Thymus (tissue), 11 donors: Measurements from ENCODE around the gene TTLL7. TPM values are rescaled to one million over a fixed set of nuclear protein-coding genes. Genes with fewer than 3 reads are reported as not detected.

Experiments
- DNase-seq, 9 donors: peaks; one replicate each; pipeline ENCODE4 v3.0.0-alpha.2; 2013; ENCODE audit warnings: low spot score in 9 of 9, low read depth in 6 of 9, missing footprints in 1 of 9
- H3K27ac ChIP-seq, 2 donors: one replicate each; pipeline ENCODE4 v1.5.1; 2013; ENCODE audit warnings: control low read depth in 1 of 2, low read depth in 1 of 2, low read length in 1 of 2, mild to moderate bottlenecking in 1 of 2, moderate library complexity in 1 of 2
- H3K27me3 ChIP-seq, 2 donors: one replicate each; pipeline ENCODE4 v1.5.1; 2013; ENCODE audit warnings: low read length in 1 of 2; ENCODE audit not compliant: control insufficient read depth in 2 of 2, insufficient read depth in 1 of 2
- H3K36me3 ChIP-seq, 2 donors: one replicate each; pipeline ENCODE4 v1.5.1; 2013; ENCODE audit warnings: low read length in 1 of 2, mild to moderate bottlenecking in 1 of 2, moderate library complexity in 1 of 2; ENCODE audit not compliant: control insufficient read depth in 2 of 2, insufficient read depth in 2 of 2
- H3K4me1 ChIP-seq, 2 donors: one replicate each; pipeline ENCODE4 v1.5.1; 2013; ENCODE audit warnings: low read length in 2 of 2; ENCODE audit not compliant: control insufficient read depth in 2 of 2, insufficient read depth in 2 of 2
- H3K4me3 ChIP-seq, 2 donors: one replicate each; pipeline ENCODE4 v1.5.1; 2013; ENCODE audit warnings: low read length in 2 of 2, control low read depth in 1 of 2, mild to moderate bottlenecking in 1 of 2
- H3K9me3 ChIP-seq, 2 donors: one replicate each; pipeline ENCODE4 v1.5.1; 2013; ENCODE audit warnings: low read length in 1 of 2, mild to moderate bottlenecking in 1 of 2; ENCODE audit not compliant: control insufficient read depth in 2 of 2, insufficient read depth in 1 of 2
- WGBS: extraction: QIAGEN DNeasy Blood & Tissue Kit; methylation state at CpG from one replicate; pipeline ENCODE4 v1.1.7; 2013; 5-methylcytosine and 5-hydroxymethylcytosine counted together
- polyA plus RNA-seq: library from polyadenylated mRNA; stranded (reverse); fragments of 200-250 nt; gene quantifications from one replicate; pipeline ENCODE4 v1.2.3, GENCODE V29; 2013
- total RNA-seq: library from RNA; stranded (reverse); fragments of 120-200 nt; gene quantifications from one replicate; pipeline ENCODE4 v1.2.4, GENCODE V29; 2013
- donor health status: healthy.

TTLL7 gene
- total and polyA plus RNA-seq, 2 donors, result 0.94 to 1.9 TPM

- no peak overlapping the region for H3K27ac ChIP-seq
- WGBS, result 95% methylated on average over 3 of the region's 3 CpGs
Measured at GRCh38 chr1:83887483-83887882, 111.4 kb downstream of the TTLL7 start.

DNA sequence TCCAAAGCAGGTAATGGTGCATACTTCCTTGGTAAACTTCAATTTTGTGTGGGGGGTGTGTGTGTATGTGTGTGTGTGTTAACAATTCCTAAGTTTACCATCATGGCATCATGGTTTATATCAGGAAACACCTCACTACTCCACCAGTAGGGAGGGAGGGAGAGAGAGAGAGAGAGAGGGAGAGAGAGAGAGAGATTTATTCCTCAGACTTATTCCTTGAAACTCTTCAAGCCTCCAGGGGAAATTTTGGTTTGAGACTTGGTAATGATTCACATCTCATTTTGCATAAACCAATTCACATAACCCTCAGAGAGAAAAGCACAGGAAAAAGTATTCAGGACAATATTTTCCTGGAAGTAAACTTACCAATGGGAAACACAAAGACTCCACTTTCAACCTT lies 115.0 kb downstream of the TTLL7 start:
- no peak overlapping the region for H3K27ac ChIP-seq
- H3K4me3 ChIP-seq, result no peak overlapping the region
- no peaks in the 10 kb centered on the region for H3K9me3 ChIP-seq
- no peaks in the 10 kb centered on the region for H3K4me1 ChIP-seq
- H3K36me3 ChIP-seq, result no peaks in the 10 kb centered on the region
- no peak for DNase-seq
- no peaks in the 10 kb centered on the region for H3K27me3 ChIP-seq

More at GRCh38 chr1:83887483-83887882, 111.4 kb downstream of the TTLL7 start:
- Histone ChIP-seq H3K4me1 (no peaks in the 10 kb centered on the region), H3K27me3 (no peaks in the 10 kb centered on the region), H3K36me3 (no peaks in the 10 kb centered on the region), H3K4me3 (no peak overlapping the region), H3K9me3 (no peaks in the 10 kb centered on the region)
- no peak for DNase-seq

DNA sequence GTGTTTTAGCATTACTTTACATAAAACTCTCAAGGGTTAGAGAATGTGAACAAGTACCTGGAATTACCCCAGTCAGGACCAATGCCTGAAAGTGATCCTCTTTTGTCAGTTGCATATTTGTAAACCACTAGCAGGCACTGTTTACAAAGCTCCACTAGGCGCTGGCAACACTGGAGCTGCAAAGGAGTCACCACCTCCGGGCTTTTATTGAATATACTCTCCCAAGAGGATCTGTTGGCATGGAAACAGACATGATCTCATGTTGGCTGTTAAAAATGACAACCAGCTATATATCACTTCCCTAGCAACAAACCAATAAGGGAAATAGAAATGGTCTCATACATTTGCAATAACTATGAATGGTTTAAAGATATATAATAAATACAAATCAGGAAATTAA lies 116.0 kb downstream of the TTLL7 start:
- Histone ChIP-seq H3K27ac (no peak overlapping the region), H3K36me3 (no peaks in the 10 kb centered on the region), H3K27me3 (no peaks in the 10 kb centered on the region), H3K9me3 (no peaks in the 10 kb centered on the region), H3K4me3 (no peak overlapping the region), H3K4me1 (no peaks in the 10 kb centered on the region)
- DNase-seq, result no peak
- 87% methylated on average over 2 of the region's 2 CpGs for WGBS

DNA sequence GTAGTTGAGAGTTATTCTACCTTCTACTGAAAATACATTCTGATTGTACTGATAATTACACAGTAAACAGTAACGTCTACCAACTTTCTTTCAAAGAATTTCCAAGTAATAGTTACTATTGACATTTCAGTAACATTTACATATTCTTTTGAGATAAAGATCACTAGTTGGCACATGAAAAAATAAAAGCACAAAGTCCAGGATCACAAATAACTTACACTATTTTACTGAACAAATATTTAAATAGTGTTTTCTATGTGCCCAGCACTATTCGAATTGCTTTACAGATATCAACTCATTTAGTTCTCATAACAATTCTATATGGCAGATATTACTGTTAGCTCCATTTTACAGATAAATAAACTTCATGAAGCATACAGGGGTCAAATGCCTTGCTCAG lies 126.4 kb downstream of the TTLL7 start:
- WGBS, result 97% methylated on average over 2 of the region's 2 CpGs
- Histone ChIP-seq H3K4me3 (no peak overlapping the region), H3K27ac (no peak overlapping the region), H3K9me3 (no peaks in the 10 kb centered on the region), H3K36me3 (no peaks in the 10 kb centered on the region), H3K27me3 (no peaks in the 10 kb centered on the region), H3K4me1 (no peaks in the 10 kb centered on the region)
- DNase-seq, result no peak

- Histone ChIP-seq H3K4me3 (no peak overlapping the region), H3K4me1 (peaks cover 0 to 7% of the 10 kb centered on the region in 2 donors), H3K36me3 (no peaks in the 10 kb centered on the region), H3K27ac (no peak overlapping the region), H3K9me3 (no peaks in the 10 kb centered on the region), H3K27me3 (no peaks in the 10 kb centered on the region)
- no peak for DNase-seq
- over 99% methylated on average over 2 of the region's 2 CpGs for WGBS
Measured at GRCh38 chr1:83864991-83865390, 133.9 kb downstream of the TTLL7 start.

GRCh38 chr1:83860490-83861221 lies 138.3 kb downstream of the TTLL7 start:
- Histone ChIP-seq H3K27ac (peak overlapping the region; percentile 64 to 69), H3K4me1 (peaks cover 0 to 11% of the 10 kb centered on the region in 2 donors), H3K9me3 (no peaks in the 10 kb centered on the region), H3K27me3 (no peaks in the 10 kb centered on the region), H3K4me3 (peak overlapping the region; percentile 64 to 84), H3K36me3 (no peaks in the 10 kb centered on the region)
- peak in 8 of 9 donors; percentile 47 to 86 (median 72) for DNase-seq
- WGBS, result 4% methylated on average over 54 of the region's 54 CpGs

DNA sequence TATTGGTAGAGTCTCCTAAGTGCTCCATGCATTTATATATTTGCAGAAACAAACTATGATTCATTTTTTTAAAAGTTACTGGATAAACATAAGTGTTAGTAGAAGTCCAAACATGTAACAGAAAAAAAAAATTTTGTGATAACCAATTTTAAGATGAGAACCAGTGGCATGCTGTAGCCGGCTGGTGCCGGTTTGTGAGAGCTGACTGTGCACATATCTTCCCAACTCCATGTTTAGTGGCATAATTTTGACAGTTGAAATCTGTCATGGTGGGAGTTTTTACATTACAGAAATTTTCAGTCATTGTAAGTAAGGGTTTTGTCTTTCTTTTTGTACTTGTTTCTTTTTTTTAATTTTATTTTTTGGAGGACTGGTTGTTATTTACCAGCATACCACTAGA lies 141.2 kb downstream of the TTLL7 start:
- Histone ChIP-seq H3K4me3 (no peak overlapping the region), H3K36me3 (no peaks in the 10 kb centered on the region), H3K9me3 (no peaks in the 10 kb centered on the region), H3K27me3 (no peaks in the 10 kb centered on the region), H3K27ac (no peak overlapping the region), H3K4me1 (peaks cover 0 to 11% of the 10 kb centered on the region in 2 donors)
- no peak for DNase-seq
- 96% methylated on average over 2 of the region's 2 CpGs for WGBS

DNA sequence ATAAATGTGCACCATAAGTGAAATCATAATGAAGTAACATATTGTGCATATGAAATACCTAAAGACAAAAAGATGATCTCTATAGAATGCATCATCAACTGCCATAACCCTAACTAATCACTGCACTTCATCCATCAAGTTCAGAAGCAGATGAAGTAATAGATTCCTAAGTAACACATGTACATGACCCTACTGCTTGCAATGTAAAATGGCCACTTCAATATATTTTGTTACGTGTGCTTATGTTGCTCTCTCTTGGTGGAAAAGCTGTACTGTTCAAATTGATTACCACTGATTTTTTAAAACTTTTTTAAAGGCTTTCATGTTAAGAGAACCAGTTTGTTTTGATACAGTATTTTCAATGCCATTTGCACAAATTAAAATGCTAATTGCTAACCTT lies 141.8 kb downstream of the TTLL7 start:
- Histone ChIP-seq H3K9me3 (no peaks in the 10 kb centered on the region), H3K27ac (no peak overlapping the region), H3K4me3 (no peak overlapping the region), H3K36me3 (no peaks in the 10 kb centered on the region), H3K4me1 (peaks cover 0 to 11% of the 10 kb centered on the region in 2 donors), H3K27me3 (no peaks in the 10 kb centered on the region)
- 96% methylated on average over 1 of the region's 1 CpG for WGBS
- peak in 3 of 9 donors; percentile 14 to 43 (median 21) for DNase-seq

DNA sequence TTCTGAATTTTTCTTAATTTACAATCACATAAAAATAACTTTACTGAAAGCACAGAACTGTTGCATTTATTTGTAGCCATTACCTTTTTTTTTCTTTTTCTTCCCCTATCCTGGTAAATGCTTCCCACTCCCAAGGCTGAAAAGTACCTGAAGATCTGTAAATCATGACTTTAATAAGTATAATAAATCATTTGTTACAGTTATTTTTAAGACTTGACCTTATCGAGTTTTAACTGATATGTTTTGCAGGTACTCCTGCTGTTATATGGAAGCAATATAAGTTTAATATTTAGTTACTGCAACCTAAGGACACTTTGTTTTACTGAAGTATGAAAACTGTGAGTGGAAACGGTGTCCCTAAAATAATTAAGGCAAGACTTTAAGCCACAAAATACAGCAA lies 142.6 kb downstream of the TTLL7 start:
- no peak for DNase-seq
- Histone ChIP-seq H3K27me3 (no peaks in the 10 kb centered on the region), H3K4me1 (peaks cover 0 to 11% of the 10 kb centered on the region in 2 donors), H3K9me3 (no peaks in the 10 kb centered on the region), H3K27ac (no peak overlapping the region), H3K4me3 (no peak overlapping the region), H3K36me3 (no peaks in the 10 kb centered on the region)
- WGBS, result 97% methylated on average over 2 of the region's 2 CpGs
